RWPE2 (cell line): ENCODE data around the gene TRIB2.

ENCODE experiments used
- ATAC-seq: fragments of 200-7000 bp; cut with Tn5 transposase; 3 replicates; pipeline ENCODE4 v1.9.1; 2021; ENCODE audit warnings: low read depth
- DNase-seq: peaks from one replicate; pipeline ENCODE4 v3.0.0-alpha.2; 2020; ENCODE audit warnings: low spot score
- H3K27ac ChIP-seq: fragments of 450-650 bp; 2 replicates; pipeline ENCODE4 v1.5.1; 2017; ENCODE audit warnings: mild to moderate bottlenecking; ENCODE audit not compliant: poor library complexity, severe bottlenecking
- H3K27me3 ChIP-seq: fragments of 250-450 bp; sonication (Bioruptor Pico); 2 replicates; pipeline ENCODE4 v1.5.1; 2021; ENCODE audit warnings: mild to moderate bottlenecking, moderate library complexity; ENCODE audit not compliant: insufficient read depth, poor library complexity, severe bottlenecking
- H3K36me3 ChIP-seq: fragments of 250-450 bp; sonication (Bioruptor Pico); 2 replicates; pipeline ENCODE4 v1.5.1; 2020; ENCODE audit warnings: low read depth, mild to moderate bottlenecking, moderate library complexity
- H3K4me1 ChIP-seq: fragments of 250-450 bp; sonication (Bioruptor Pico); 2 replicates; pipeline ENCODE4 v1.5.1; 2021; ENCODE audit warnings: mild to moderate bottlenecking, moderate library complexity; ENCODE audit not compliant: insufficient read depth, poor library complexity, severe bottlenecking
- H3K4me3 ChIP-seq: fragments of 250-450 bp; sonication (Bioruptor Pico); 2 replicates; pipeline ENCODE4 v1.5.1; 2021; ENCODE audit warnings: mild to moderate bottlenecking, moderate library complexity; ENCODE audit not compliant: severe bottlenecking
- H3K9me3 ChIP-seq: fragments of 250-450 bp; sonication (Bioruptor Pico); 2 replicates; pipeline ENCODE4 v1.5.1; 2021; ENCODE audit warnings: mild to moderate bottlenecking, moderate library complexity; ENCODE audit not compliant: severe bottlenecking
- CTCF ChIP-seq: fragments of 450-650 bp; IDR thresholded peaks from one replicate; pipeline ENCODE4 v1.5.1; 2017; ENCODE audit warnings: mild to moderate bottlenecking, moderate library complexity; ENCODE audit not compliant: poor library complexity, severe bottlenecking

Gene TRIB2

GRCh38 chr2:12675352-12675795 is 41.4 kb upstream of the TRIB2 start:
- no peak overlapping the region for H3K27ac ChIP-seq
- H3K36me3 ChIP-seq: no peaks in the 10 kb centered on the region
- no peak overlapping the region for H3K4me3 ChIP-seq
- no peak for TF ChIP-seq CTCF
- H3K9me3 ChIP-seq: no peaks in the 10 kb centered on the region
- H3K27me3 ChIP-seq: no peaks in the 10 kb centered on the region
- peaks cover 16% of the 10 kb centered on the region for H3K4me1 ChIP-seq
- DNase-seq (no peak), ATAC-seq (peak; percentile 51; the same call in 1 of the 3 replicates)

- no peaks in the 10 kb centered on the region for H3K27me3 ChIP-seq
- peaks cover 16% of the 10 kb centered on the region for H3K4me1 ChIP-seq
- H3K9me3 ChIP-seq: no peaks in the 10 kb centered on the region
- ATAC-seq (no peak), DNase-seq (no peak)
- no peak overlapping the region for H3K4me3 ChIP-seq
- H3K36me3 ChIP-seq: no peaks in the 10 kb centered on the region
- no peak overlapping the region for H3K27ac ChIP-seq
- no peak for TF ChIP-seq CTCF
These were observed 40.9 kb upstream of the TRIB2 start for GRCh38 chr2:12675801-12676200.

GRCh38 chr2:12676771-12677170 is 40.0 kb upstream of the TRIB2 start:
- Histone ChIP-seq H3K27me3 (no peaks in the 10 kb centered on the region), H3K36me3 (no peaks in the 10 kb centered on the region), H3K4me3 (no peak overlapping the region), H3K4me1 (peaks cover 16% of the 10 kb centered on the region), H3K27ac (no peak overlapping the region), H3K9me3 (no peaks in the 10 kb centered on the region)
- ATAC-seq (no peak), DNase-seq (no peak)
- no peak for TF ChIP-seq CTCF

- H3K36me3 ChIP-seq: no peaks in the 10 kb centered on the region
- no peak for ATAC-seq
- no peak overlapping the region for H3K27ac ChIP-seq
These were observed 38.5 kb upstream of the TRIB2 start for GRCh38 chr2:12678186-12678585.

More at GRCh38 chr2:12678186-12678585, 38.5 kb upstream of the TRIB2 start:
- no peak for DNase-seq
- H3K27me3 ChIP-seq: no peaks in the 10 kb centered on the region
- no peak for TF ChIP-seq CTCF
- peaks cover 16% of the 10 kb centered on the region for H3K4me1 ChIP-seq
- no peaks in the 10 kb centered on the region for H3K9me3 ChIP-seq
- no peak overlapping the region for H3K4me3 ChIP-seq
